K562 (cell line): ENCODE data around the gene CHAF1A. TPM values are rescaled to one million over a fixed set of nuclear protein-coding genes. Genes with fewer than 3 reads are reported as not detected.

ENCODE experiments used
- ATAC-seq: fragments of 200-7000 bp; cut with Tn5 transposase; 3 replicates; pipeline ENCODE4 v1.9.1; 2020; ENCODE audit warnings: moderate library complexity
- BruUV-seq: library from RNA; stranded (reverse); fragments of 400-500 nt; replicated peaks from 2 replicates; lab custom pipeline; 2021; lab: Mats Ljungman, UMichigan
- CTCF ChIA-PET: fragments of 300-600 bp; formaldehyde crosslinking; extraction: SDS; loops from one replicate; lab custom pipeline; 2021; ENCODE audit warnings: low intra/inter-chr PET ratio; lab: Yijun Ruan, JAX
- POLR2A ChIA-PET: fragments of 300-600, 350-650 bp; sonication (Branson Sonifier 250); formaldehyde crosslinking; extraction: SDS; loops from one replicate; lab custom pipeline; 2021; ENCODE audit warnings: antibody characterized with exemption, inconsistent platforms; lab: Yijun Ruan, JAX
- DNase-seq, 4 experiments: peaks; one replicate each; pipeline versions ENCODE4 v3.0.0 to v3.0.0-alpha.2; 2011 to 2018; ENCODE audit warnings: low spot score in 3 of 4, mixed read lengths in 3 of 4; ENCODE audit errors: extremely low read depth in 1 of 4
- FAIRE-seq: peaks from 2 replicates; lab custom pipeline; 2011; peaks lifted over from hg19 to GRCh38; lab: Jason Lieb, UNC
- H2AFZ ChIP-seq: 2 replicates; pipeline ENCODE4 v1.6.0; 2011; ENCODE audit warnings: low read depth, low read length, control low read depth, inconsistent platforms
- H3K27ac ChIP-seq: fragments of 200-600 bp; 3 replicates; pipeline ENCODE4 v1.8.0; 2011; ENCODE audit warnings: low read depth, mild to moderate bottlenecking, control low read depth, inconsistent platforms, low read length, moderate library complexity, mixed read lengths; ENCODE audit errors: extremely low read depth
- H3K27me3 ChIP-seq, 2 experiments: fragments of 300-600 bp in 1 of 2; 2 replicates in 1 of 2; 3 replicates in 1 of 2; pipeline versions ENCODE4 v1.6.0 to v1.8.0; 2011; ENCODE audit warnings: inconsistent platforms in 2 of 2, low read length in 2 of 2, mild to moderate bottlenecking in 1 of 2, mixed read lengths in 1 of 2, moderate library complexity in 1 of 2; ENCODE audit not compliant: control insufficient read depth in 2 of 2, insufficient read depth in 2 of 2
- H3K36me3 ChIP-seq: fragments of 300-600 bp; 3 replicates; pipeline ENCODE4 v1.8.0; 2011; ENCODE audit warnings: mild to moderate bottlenecking, low read length, inconsistent platforms; ENCODE audit not compliant: control insufficient read depth, insufficient read depth
- H3K4me1 ChIP-seq, 2 experiments: fragments of 200-600 bp in 1 of 2; replicated peaks in 1 of 2; 2 replicates in 1 of 2; 3 replicates in 1 of 2; pipeline versions ENCODE4 v1.5.1 to v1.8.0; 2011; ENCODE audit warnings: inconsistent platforms in 2 of 2, low read length in 2 of 2, mild to moderate bottlenecking in 1 of 2, mixed read lengths in 1 of 2, moderate library complexity in 1 of 2; ENCODE audit not compliant: control insufficient read depth in 2 of 2, insufficient read depth in 2 of 2
- H3K4me2 ChIP-seq: 2 replicates; pipeline ENCODE4 v1.6.1; 2011; ENCODE audit warnings: low read length, control low read depth, inconsistent platforms, mixed read lengths; ENCODE audit not compliant: insufficient read depth
- H3K4me3 ChIP-seq: fragments of 200-600 bp; sonication (generic), shearing (Covaris generic); 2 replicates; pipeline ENCODE4 v1.5.1; 2016; ENCODE audit warnings: control low read depth, inconsistent platforms
- H3K79me2 ChIP-seq: fragments of 200-600 bp; 3 replicates; pipeline ENCODE4 v1.8.0; 2011; ENCODE audit warnings: low read length, inconsistent platforms; ENCODE audit not compliant: control insufficient read depth, insufficient read depth
- H3K9ac ChIP-seq, 2 experiments: 2 replicates each; pipeline versions ENCODE4 v1.6.0 to v1.6.1; 2011; ENCODE audit warnings: low read depth in 2 of 2, low read length in 2 of 2, control low read depth in 1 of 2, inconsistent platforms in 1 of 2, mild to moderate bottlenecking in 1 of 2, mixed read lengths in 1 of 2; ENCODE audit not compliant: insufficient read depth in 1 of 2
- H3K9me1 ChIP-seq: one replicate; pipeline ENCODE4 v1.6.0; 2011; ENCODE audit warnings: inconsistent platforms, mild to moderate bottlenecking, low read length, moderate library complexity; ENCODE audit not compliant: control insufficient read depth, insufficient read depth
- H3K9me3 ChIP-seq: replicated peaks from 2 replicates; pipeline ENCODE4 v1.5.1; 2011; ENCODE audit warnings: low read depth, low read length, inconsistent platforms; ENCODE audit not compliant: control insufficient read depth, insufficient read depth
- H4K20me1 ChIP-seq: replicated peaks from 2 replicates; pipeline ENCODE4 v1.6.1; 2011; ENCODE audit warnings: low read length, inconsistent platforms, mixed read lengths; ENCODE audit not compliant: control insufficient read depth, insufficient read depth
- CEBPG ChIP-seq, 3 experiments: fragments of 200-800 bp in 1 of 3; sonication (Bioruptor generic) in 1 of 3; sonication (generic) in 1 of 3; formaldehyde crosslinking in 1 of 3; IDR thresholded peaks in 2 of 3; conservative IDR thresholded peaks in 1 of 3; 2 replicates each; pipeline versions ENCODE4 v1.6.1 to v1.8.0; 2016 to 2022; ENCODE audit warnings: missing compliant biosample characterization in 2 of 3, missing genetic modification characterization in 2 of 3, mild to moderate bottlenecking in 1 of 3, missing genetic modification reagents in 1 of 3
- E2F3 ChIP-seq: fragments of 250-450 bp; sonication (Bioruptor Pico); IDR thresholded peaks from 2 replicates; pipeline ENCODE4 v1.4.0; 2020; ENCODE audit warnings: mild to moderate bottlenecking
- HDAC1 ChIP-seq, 2 experiments: fragments of 450-650 bp; IDR thresholded peaks; 2 replicates each; pipeline ENCODE4 v1.6.1; 2016 to 2017; ENCODE audit warnings: inconsistent platforms in 1 of 2, mild to moderate bottlenecking in 1 of 2, moderate library complexity in 1 of 2
- MEF2D ChIP-seq: conservative IDR thresholded peaks from 2 replicates; pipeline ENCODE4 v1.6.1; 2016; ENCODE audit warnings: low read depth, missing genetic modification characterization, missing compliant biosample characterization
- POLR2A ChIP-seq: fragments of 450-650 bp; conservative IDR thresholded peaks from 2 replicates; pipeline ENCODE4 v1.6.1; 2016
- POLR2G ChIP-seq: fragments of 200-400 bp; formaldehyde crosslinking; IDR thresholded peaks from 2 replicates; pipeline ENCODE4 v1.6.1; 2017; ENCODE audit warnings: low read depth, mild to moderate bottlenecking, antibody characterized with exemption, low read length, moderate library complexity
- PTBP1 ChIP-seq: fragments of 200-400 bp; formaldehyde crosslinking; IDR thresholded peaks from 2 replicates; pipeline ENCODE4 v1.6.1; 2017; ENCODE audit warnings: low read depth, low read length
- RBFOX2 ChIP-seq: fragments of 200-400 bp; formaldehyde crosslinking; IDR thresholded peaks from 2 replicates; pipeline ENCODE4 v1.6.1; 2017; ENCODE audit warnings: low read depth, mild to moderate bottlenecking, low read length, moderate library complexity
- SMARCC2 ChIP-seq: fragments of 450-650 bp; IDR thresholded peaks from 2 replicates; pipeline ENCODE4 v1.6.1; 2017; ENCODE audit warnings: antibody characterized with exemption, moderate library complexity, mild to moderate bottlenecking, low read depth
- STAT6 ChIP-seq: sonication (generic); formaldehyde crosslinking; IDR thresholded peaks from 2 replicates; pipeline ENCODE4 v1.8.1; 2023; ENCODE audit warnings: mild to moderate bottlenecking, missing genetic modification reagents
- SUPT5H ChIP-seq: fragments of 450-650 bp; IDR thresholded peaks from 2 replicates; pipeline ENCODE4 v1.6.1; 2016
- ZNF583 ChIP-seq: fragments of 250-450 bp; sonication (Bioruptor Pico); IDR thresholded peaks from 2 replicates; pipeline ENCODE4 v1.4.0; 2020
- ZNF778 ChIP-seq: fragments of 450-650 bp; formaldehyde crosslinking; IDR thresholded peaks from 2 replicates; pipeline ENCODE4 v1.4.0; 2020; ENCODE audit warnings: mild to moderate bottlenecking, moderate library complexity
- WGBS: fragments of 100-300 bp; shearing (Covaris generic); methylation state at CpG from one replicate; pipeline ENCODE4 v1.1.6; 2016; ENCODE audit warnings: low coverage, mixed read lengths; ENCODE audit not compliant: insufficient coverage; ENCODE audit errors: missing lambda C conversion rate; 5-methylcytosine and 5-hydroxymethylcytosine counted together
- in situ Hi-C: fragments of 300-500 bp; cut with MboI; formaldehyde crosslinking; loops from 4 replicates; pipeline ENCODE4 v1.15.0; 2018; ENCODE audit warnings: inconsistent platforms, mixed read lengths
- intact Hi-C: fragments of 100-400 bp; cut with micrococcal nuclease; formaldehyde crosslinking; loops from 2 replicates; pipeline ENCODE4 v1.14.2; 2022
- polyA plus RNA-seq, 8 experiments: library from polyadenylated mRNA; depleted of rRNA in 4 of 8; stranded (reverse) in 5 of 8; unstranded in 3 of 8; fragments of >200 nt; fragmentation: Nextera tagmentation in 2 of 8; fragmentation: Illumina TruSeq in 1 of 8; extraction: Ambion mirVana in 2 of 8; extraction: Trizol in 1 of 8; gene quantifications; 2 replicates each; pipeline versions ENCODE4 v1.2.1 to v1.2.3, GENCODE V29; 2011 to 2014; ENCODE audit warnings: inconsistent platforms in 1 of 8, missing spikeins in 1 of 8
- total RNA-seq, 7 experiments: library from RNA; depleted of rRNA in 6 of 7; stranded (reverse); fragments of >200 nt in 6 of 7; fragmentation: Illumina TruSeq in 2 of 7; extraction: Trizol in 2 of 7; gene quantifications; 2 replicates each; pipeline versions ENCODE4 v1.2.1 to v1.2.3, GENCODE V29; 2011 to 2021; ENCODE audit warnings: low replicate concordance in 1 of 7

CHAF1A gene
- total and polyA plus RNA-seq, 9 of the 15 experiments (the other 6 are each of a cell fraction or from before 2014, with no cell fraction given) = 1.6 to 86.9 (median 45.2) TPM

GRCh38 chr19:4360641-4361151, 41.7 kb upstream of the CHAF1A start:
- in situ Hi-C loops (no loop called here), intact Hi-C loops (no loop called here)
- no peak overlapping the region for H2AFZ ChIP-seq
- no peak for ATAC-seq
- 0 out of 2 replicates have a peak, but pooled peaks cover 4% of the 10 kb centered on the region for H4K20me1 ChIP-seq
- H3K9me3 ChIP-seq = no peaks in the 10 kb centered on the region
- 0 out of 2 replicates have a peak, but pooled peaks have one; percentile 34 for TF ChIP-seq PTBP1
- TF ChIP-seq CEBPG (CRISPR knock-in tag; IDR thresholded peaks at IDR 0.05) = no peak
- TF ChIP-seq CEBPG (tag; conservative IDR thresholded peaks at IDR 0.05 in 1 of 2, IDR thresholded peaks at IDR 0.05 in 1 of 2) = no peak
- TF ChIP-seq RBFOX2 = peak; percentile 36
- TF ChIP-seq ZNF583 (CRISPR knock-in tag) = no peak
- peak; percentile 50 for TF ChIP-seq POLR2A
- TF ChIP-seq SUPT5H = peak; percentile 40; the same call in 1 of the 2 replicates
- no peak for TF ChIP-seq ZNF778
- TF ChIP-seq MEF2D (tag) = no peak
- peak; percentile 68 for TF ChIP-seq POLR2G
- no peak for TF ChIP-seq STAT6
- no peak for TF ChIP-seq E2F3 (CRISPR knock-in tag)
- no peak for TF ChIP-seq HDAC1 (IDR thresholded peaks at IDR 0.05)
- no peak for TF ChIP-seq SMARCC2
- TF ChIP-seq, all 486 proteins: peak for 5
- CTCF ChIA-PET = no interaction called here
- H3K4me1 ChIP-seq = peaks cover 0 to 75% of the 10 kb centered on the region in 2 experiments; a peak in 2 of 5 replicates
- no peaks in the 10 kb centered on the region for H3K9me1 ChIP-seq
- DNase-seq = no peak
- WGBS = 84% methylated on average over 11 of the region's 12 CpGs
- FAIRE-seq = no peak
- POLR2A ChIA-PET = interaction anchor here (0.6 to 4.8 kb wide), 5 partner anchors 12 to 171 kb away, joined by 3 to 29 read pairs (median 6); no protein-coding TSS in a partner anchor
- peaks cover 78% of the 10 kb centered on the region; the same call in 2 of the 3 replicates for H3K36me3 ChIP-seq
- no peak overlapping the region for H3K4me3 ChIP-seq
- no peaks in the 10 kb centered on the region for H3K27me3 ChIP-seq
- H3K79me2 ChIP-seq = no peaks in the 10 kb centered on the region
- TSS peak; percentile 40 for BruUV-seq
- peak overlapping the region in 1 of 2 experiments; percentile 1; a peak in 1 of 4 replicates for H3K9ac ChIP-seq
- H3K4me2 ChIP-seq = no peak overlapping the region
- H3K27ac ChIP-seq = no peak overlapping the region
